Epithelial cell of proximal tubule (primary cell): ENCODE data around the gene CLEC4M. TPM values are rescaled to one million over a fixed set of nuclear protein-coding genes. Genes with fewer than 3 reads are reported as not detected.
"Not testable (repeated sequence)": the region's sequence is repeated elsewhere in the genome, so short reads cannot be mapped to it uniquely, and the experiment has no call there.

Experiments
- DNase-seq: peaks from one replicate; pipeline ENCODE4 v3.0.0-alpha.2; 2011; ENCODE audit warnings: low read depth
- H3K4me3 ChIP-seq: 2 replicates; pipeline ENCODE4 v1.5.1; 2011; ENCODE audit warnings: low read depth, mild to moderate bottlenecking, low read length
- CTCF ChIP-seq: conservative IDR thresholded peaks from 2 replicates; pipeline ENCODE4 v1.5.1; 2012; ENCODE audit warnings: low read depth, mild to moderate bottlenecking, low read length
- total RNA-seq: library from RNA; depleted of rRNA; stranded (reverse); fragments of >200 nt; gene quantifications from 2 replicates; pipeline ENCODE4 v1.2.3, GENCODE V29; 2015

Gene CLEC4M
- total RNA-seq, 1 donor from 2014 or later: not detected

- TF ChIP-seq CTCF: no peak
- H3K4me3 ChIP-seq: no peak overlapping the region
- DNase-seq: no peak
Measured at GRCh38 chr19:7790416-7790815, 27.4 kb downstream of the CLEC4M start.

DNA sequence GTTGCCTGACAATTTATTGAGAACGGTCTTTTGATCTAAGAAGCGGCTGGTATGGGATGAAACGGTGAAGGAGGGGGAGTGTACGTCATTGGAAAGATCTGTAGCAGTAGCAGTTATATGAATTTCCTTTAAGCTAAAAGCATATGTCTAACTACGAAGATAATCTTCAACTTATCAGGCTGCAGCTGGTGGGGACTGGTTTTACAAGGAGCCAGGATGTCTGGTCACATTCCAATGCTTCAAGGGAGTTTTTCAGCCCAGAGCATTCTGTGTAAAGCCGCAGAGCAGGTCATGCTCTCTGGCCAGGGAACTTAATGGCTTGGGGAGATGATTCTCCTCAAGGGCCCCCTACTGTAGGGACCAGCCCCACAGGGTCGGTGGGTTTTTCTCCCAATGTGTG, 29.2 kb downstream of the CLEC4M start:
- H3K4me3 ChIP-seq: no peak overlapping the region
- TF ChIP-seq CTCF: no peak
- DNase-seq: no peak

- not testable (repeated sequence) for H3K4me3 ChIP-seq, DNase-seq
Measured at GRCh38 chr19:7792701-7793100, 29.7 kb downstream of the CLEC4M start.

DNA sequence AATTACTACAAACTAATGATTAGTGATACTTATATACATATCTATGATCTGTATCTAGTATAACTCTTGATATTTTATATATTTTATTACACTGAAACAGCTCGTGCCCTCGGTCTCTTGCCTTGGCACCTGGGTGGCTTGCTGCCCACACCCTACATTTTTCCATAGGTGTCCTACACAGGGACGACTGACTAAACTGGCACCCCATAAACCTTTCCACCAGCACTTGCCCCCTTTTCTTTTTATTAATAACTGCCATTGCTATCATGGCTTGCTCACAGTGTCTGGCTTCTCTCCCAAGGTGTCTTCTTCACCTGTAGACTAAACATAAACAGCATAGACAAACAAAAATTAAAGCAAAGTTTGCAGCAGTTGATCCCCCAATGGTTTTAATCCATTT, 30.4 kb downstream of the CLEC4M start:
- no peak overlapping the region for H3K4me3 ChIP-seq
- TF ChIP-seq CTCF: no peak
- DNase-seq: no peak

DNA sequence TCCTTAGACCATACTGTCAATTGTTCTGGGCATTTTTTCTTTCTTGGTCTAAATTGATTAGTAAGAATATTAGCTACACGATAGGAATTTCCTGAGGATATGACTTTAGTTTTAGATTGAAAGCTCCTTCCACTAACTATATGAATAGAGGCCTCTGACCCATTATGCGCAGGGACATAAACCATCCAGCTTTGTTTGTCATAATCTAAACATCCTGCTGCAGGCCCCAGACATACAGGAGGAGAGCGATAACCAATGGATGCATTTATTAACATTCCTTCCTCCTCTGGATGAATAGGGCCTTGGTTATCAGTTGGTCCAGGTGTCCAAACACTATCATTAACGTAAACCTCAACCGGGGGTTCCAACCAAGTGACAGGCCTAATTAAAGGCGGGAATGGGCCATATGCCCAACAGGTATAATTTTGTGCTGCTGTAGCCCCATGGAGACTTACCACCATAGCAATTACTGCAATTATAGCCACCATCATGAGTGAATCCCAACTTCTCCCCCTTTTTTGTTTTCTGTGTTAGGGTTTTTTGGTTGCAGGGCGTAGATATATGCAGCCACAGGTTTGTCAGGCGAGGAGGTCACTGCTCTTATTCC, 32.6 kb downstream of the CLEC4M start:
- no peak for DNase-seq
- no peak for TF ChIP-seq CTCF
- no peak overlapping the region for H3K4me3 ChIP-seq

DNA sequence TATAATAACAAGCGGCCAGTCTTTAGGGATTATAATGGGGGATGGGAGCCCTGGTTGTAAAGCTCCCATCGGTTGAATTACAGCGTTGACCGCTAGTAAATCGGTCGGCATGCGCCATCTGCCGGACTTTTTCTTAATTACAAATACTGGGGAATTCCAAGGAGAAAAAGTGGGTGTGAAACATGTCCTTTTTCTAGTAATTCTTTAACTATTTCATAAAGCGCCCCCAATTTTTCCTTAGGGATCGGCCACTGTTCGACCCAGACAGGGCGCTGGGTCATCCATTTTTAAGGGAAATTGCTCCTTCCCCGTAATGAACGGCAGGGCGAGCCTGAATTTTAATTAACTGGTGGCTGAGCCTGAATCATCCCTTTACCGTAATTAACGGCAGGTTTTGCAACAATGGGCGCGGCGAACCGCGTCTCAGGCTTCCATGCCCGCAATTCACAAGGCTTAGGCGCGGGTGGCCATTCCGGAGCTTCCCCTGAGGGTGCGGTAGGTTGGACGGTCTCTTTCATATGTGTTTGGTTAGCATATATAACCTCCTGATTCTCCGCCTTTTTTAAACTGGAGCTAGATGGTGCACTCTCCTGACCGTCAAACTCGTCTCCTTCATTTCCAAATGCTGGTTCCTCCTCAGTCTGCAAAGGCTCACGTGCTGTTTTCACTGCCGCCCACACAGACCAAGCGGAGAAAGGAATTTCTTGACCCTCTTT, 36.8 kb downstream of the CLEC4M start:
- H3K4me3 ChIP-seq: peak overlapping the region; percentile 52
- DNase-seq: peak; percentile 43
- TF ChIP-seq CTCF: peak; percentile 73

DNA sequence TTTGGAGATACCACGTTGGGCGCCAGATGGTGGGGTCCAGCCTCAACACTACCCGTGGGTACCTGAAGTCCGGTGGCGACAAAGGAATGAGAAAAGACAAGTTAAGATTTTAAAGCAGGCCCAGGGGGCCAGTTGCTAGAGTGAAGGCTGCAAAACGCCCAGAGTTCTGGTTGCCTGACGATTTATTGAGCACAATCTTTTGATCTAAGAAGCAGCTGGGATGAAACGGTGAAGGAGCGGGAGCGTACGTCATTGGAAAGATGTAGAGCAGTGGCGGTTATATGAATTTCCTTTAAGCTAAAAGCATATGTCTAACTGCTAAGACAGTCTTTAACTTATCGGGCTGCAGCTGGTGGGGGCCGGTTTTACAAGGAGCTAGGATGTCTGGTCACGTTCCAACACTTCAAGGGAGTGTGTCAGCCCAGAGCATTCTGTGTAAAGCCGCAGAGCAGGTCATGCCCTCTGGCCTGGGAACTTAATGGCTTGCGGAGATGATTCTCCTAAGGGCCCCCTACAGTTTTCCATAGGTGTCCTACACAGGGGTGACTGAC, 38.1 kb downstream of the CLEC4M start:
- DNase-seq: no peak
- no peak overlapping the region for H3K4me3 ChIP-seq
- TF ChIP-seq CTCF: no peak
